Measurements from ENCODE around the gene BOD1L1. TPM values are rescaled to one million over a fixed set of nuclear protein-coding genes. Genes with fewer than 3 reads are reported as not detected.
A peak's percentile ranks its signal among the peaks of the same experiment; 100 is the strongest.

The BOD1L1 gene
- total RNA-seq, 4 donors from 2014 or later = 33.7 to 72.2 (median 60.8) TPM

DNA sequence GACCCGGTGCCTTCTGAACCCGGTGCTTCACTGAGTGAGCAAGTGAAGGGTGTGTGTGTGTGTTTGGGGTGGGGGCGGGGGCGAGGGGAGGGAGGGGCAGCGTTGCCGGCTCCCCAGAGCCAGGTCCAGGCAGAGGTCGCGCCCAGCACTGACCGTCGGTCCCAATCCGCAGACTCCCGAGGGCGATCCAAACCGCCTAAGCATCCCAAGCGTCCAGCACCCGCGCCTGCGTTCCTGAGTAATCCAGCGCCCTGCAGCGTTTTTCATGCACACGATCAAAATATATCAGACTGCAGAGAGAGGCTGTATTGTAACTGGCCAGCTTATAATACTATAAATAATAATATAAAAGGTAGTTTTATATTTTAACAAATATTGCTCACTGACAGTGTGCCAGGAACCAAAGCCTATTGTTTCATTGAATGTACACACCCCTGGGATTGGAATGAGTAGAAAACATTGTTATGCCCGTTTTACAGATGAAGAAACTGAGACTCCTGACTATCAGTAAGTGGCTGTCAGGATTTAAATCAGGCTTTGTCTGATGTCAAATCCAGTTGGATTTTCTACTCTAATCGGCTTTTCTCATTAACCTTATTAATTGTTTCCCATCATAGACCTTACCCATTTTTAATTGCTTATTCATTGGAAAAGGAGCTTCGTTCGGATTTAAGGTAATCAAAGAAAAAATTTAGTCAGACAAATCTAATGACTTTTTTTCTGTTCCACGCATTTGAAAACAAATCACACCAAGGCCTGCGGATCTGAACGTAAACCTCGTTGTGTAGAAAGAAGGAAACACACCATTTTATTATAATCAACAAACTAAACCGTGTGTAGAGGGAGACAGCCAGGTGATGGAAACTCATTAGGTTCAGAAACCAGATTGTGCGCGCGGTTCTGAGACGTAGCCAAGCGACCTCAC is 79.2 kb downstream of the BOD1L1 start:
- Histone ChIP-seq H3K27me3 (peaks cover 89% of the 10 kb centered on the region), H3K4me3 (peak overlapping the region; percentile 43 to 64 (median 50)), H3K4me1 (peaks cover 0 to 50% (median 32%) of the 10 kb centered on the region in 4 donors), H3K9me3 (no peaks in the 10 kb centered on the region), H3K36me3 (no peaks in the 10 kb centered on the region), H3K27ac (peak overlapping the region; percentile 61 to 94 (median 76))
- no peak for DNase-seq
- intact Hi-C loops (cut with DNase I; ENCODE audit: low total_unique reads) = loop anchor here (2.0 to 10.0 kb wide), 4 partner anchors 154 to 696 kb away; no protein-coding TSS in a partner anchor
- in situ Hi-C loops (cut with MboI; ENCODE audit: low pct_ligation_motif_present in 1 of 4, low pct_unique_long_range_greater_than_20kb in 1 of 4, low sequenced_read_pairs in 3 of 4) = loop anchor here in 2 of 4 donors (10.0 kb wide), 2 partner anchors 694 to 814 kb away; no protein-coding TSS in a partner anchor
- TF ChIP-seq POLR2A (IDR thresholded peaks at IDR 0.05) = no peak
- no peak for TF ChIP-seq EP300 (IDR thresholded peaks at IDR 0.05; ENCODE audit: low read depth)
- TF ChIP-seq POLR2AphosphoS5 (IDR thresholded peaks at IDR 0.05) = no peak
- TF ChIP-seq, protein P1, sequence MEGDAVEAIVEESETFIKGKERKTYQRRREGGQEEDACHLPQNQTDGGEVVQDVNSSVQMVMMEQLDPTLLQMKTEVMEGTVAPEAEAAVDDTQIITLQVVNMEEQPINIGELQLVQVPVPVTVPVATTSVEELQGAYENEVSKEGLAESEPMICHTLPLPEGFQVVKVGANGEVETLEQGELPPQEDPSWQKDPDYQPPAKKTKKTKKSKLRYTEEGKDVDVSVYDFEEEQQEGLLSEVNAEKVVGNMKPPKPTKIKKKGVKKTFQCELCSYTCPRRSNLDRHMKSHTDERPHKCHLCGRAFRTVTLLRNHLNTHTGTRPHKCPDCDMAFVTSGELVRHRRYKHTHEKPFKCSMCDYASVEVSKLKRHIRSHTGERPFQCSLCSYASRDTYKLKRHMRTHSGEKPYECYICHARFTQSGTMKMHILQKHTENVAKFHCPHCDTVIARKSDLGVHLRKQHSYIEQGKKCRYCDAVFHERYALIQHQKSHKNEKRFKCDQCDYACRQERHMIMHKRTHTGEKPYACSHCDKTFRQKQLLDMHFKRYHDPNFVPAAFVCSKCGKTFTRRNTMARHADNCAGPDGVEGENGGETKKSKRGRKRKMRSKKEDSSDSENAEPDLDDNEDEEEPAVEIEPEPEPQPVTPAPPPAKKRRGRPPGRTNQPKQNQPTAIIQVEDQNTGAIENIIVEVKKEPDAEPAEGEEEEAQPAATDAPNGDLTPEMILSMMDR (IDR thresholded peaks at IDR 0.05) = no peak
- WGBS, 2 donors (ENCODE audit: low coverage in 1 of 2) = 9 to 19% methylated on average over 18 to 32 of the region's 35 CpGs

GRCh38 chr4:13547485-13548041 is 80.0 kb downstream of the BOD1L1 start:
- intact Hi-C loops (cut with DNase I; ENCODE audit: low total_unique reads) = loop anchor here (2.0 to 10.0 kb wide), 4 partner anchors 153 to 695 kb away; no protein-coding TSS in a partner anchor
- H3K27me3 ChIP-seq = peaks cover 97% of the 10 kb centered on the region
- H3K36me3 ChIP-seq = no peaks in the 10 kb centered on the region
- DNase-seq = peak; percentile 25
- no peaks in the 10 kb centered on the region for H3K9me3 ChIP-seq
- in situ Hi-C loops (cut with MboI; ENCODE audit: low pct_ligation_motif_present in 1 of 4, low pct_unique_long_range_greater_than_20kb in 1 of 4, low sequenced_read_pairs in 3 of 4) = loop anchor here in 2 of 4 donors (10.0 kb wide), 2 partner anchors 693 to 813 kb away; no protein-coding TSS in a partner anchor
- H3K4me3 ChIP-seq = peak overlapping the region; percentile 43 to 64 (median 50)
- WGBS, 2 donors (ENCODE audit: low coverage in 1 of 2) = 1% methylated on average over 25 of the region's 56 CpGs; no CpG with 5 or more reads in 1 of the 2 donors
- TF ChIP-seq POLR2AphosphoS5 (IDR thresholded peaks at IDR 0.05) (no peak), EP300 (IDR thresholded peaks at IDR 0.05; ENCODE audit: low read depth) (no peak), POLR2A (IDR thresholded peaks at IDR 0.05) (no peak)
- TF ChIP-seq, protein P1 (IDR thresholded peaks at IDR 0.05) = no peak
- H3K27ac ChIP-seq = peak overlapping the region; percentile 61 to 94 (median 76)
- H3K4me1 ChIP-seq = peaks cover 0 to 50% (median 32%) of the 10 kb centered on the region in 4 donors

- peaks cover 0 to 56% (median 38%) of the 10 kb centered on the region in 4 donors for H3K4me1 ChIP-seq
- in situ Hi-C loops (cut with MboI; ENCODE audit: low pct_ligation_motif_present in 1 of 4, low pct_unique_long_range_greater_than_20kb in 1 of 4, low sequenced_read_pairs in 3 of 4) (loop anchor here in 2 of 4 donors (10.0 kb wide), 2 partner anchors 692 to 812 kb away; no protein-coding TSS in a partner anchor), intact Hi-C loops (cut with DNase I; ENCODE audit: low total_unique reads) (loop anchor here (5.0 to 10.0 kb wide), 3 partner anchors 152 to 695 kb away; no protein-coding TSS in a partner anchor)
- H3K36me3 ChIP-seq = no peaks in the 10 kb centered on the region
- peak overlapping the region; percentile 61 to 94 (median 76) for H3K27ac ChIP-seq
- no peaks in the 10 kb centered on the region for H3K9me3 ChIP-seq
- WGBS, 2 donors (ENCODE audit: low coverage in 1 of 2) = 6 to 7% methylated on average over 6 to 54 of the region's 54 CpGs
- peak overlapping the region; percentile 43 to 64 (median 50) for H3K4me3 ChIP-seq
- TF ChIP-seq POLR2A (IDR thresholded peaks at IDR 0.05) = no peak
- TF ChIP-seq, protein P1 (IDR thresholded peaks at IDR 0.05) = no peak
- TF ChIP-seq EP300 (IDR thresholded peaks at IDR 0.05; ENCODE audit: low read depth) = no peak
- no peak for TF ChIP-seq POLR2AphosphoS5 (IDR thresholded peaks at IDR 0.05)
- peak; percentile 44 for DNase-seq
- peaks cover 98% of the 10 kb centered on the region for H3K27me3 ChIP-seq
These were observed 80.5 kb downstream of the BOD1L1 start for GRCh38 chr4:13546941-13547484.

Data from transverse colon (tissue), 4 donors.